ENCODE results near the gene FZD1.

DNA sequence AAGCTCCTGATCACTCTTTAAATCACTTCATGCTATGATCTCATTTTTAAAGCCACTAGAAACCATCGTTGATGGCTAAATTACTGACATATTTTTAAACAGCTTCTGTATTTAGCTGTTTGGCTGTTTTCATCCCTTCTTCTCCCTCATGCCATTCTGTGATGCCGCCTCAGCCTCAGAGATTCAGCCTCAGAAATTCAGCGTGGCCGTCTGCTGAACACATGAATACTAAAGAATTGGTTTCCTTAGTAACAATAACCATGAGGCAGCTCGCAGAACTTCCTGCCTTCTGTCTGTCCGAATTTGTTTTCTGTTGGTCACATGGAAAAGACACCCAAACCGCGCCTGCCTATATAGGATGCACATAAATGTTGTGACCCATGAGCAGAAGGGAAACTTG is 31.0 kb upstream of the FZD1 start:
- TF ChIP-seq FOSL1 (IDR thresholded peaks at IDR 0.05; ENCODE audit: low read depth) (no peak), EZH2 (IDR thresholded peaks at IDR 0.05) (no peak), POLR2A (IDR thresholded peaks at IDR 0.05; ENCODE audit: borderline replicate concordance, extremely low read depth, insufficient read depth, insufficient read length) (no peak), POLR2AphosphoS5 (IDR thresholded peaks at IDR 0.05; ENCODE audit: low read depth, low read length) (no peak), EZH2phosphoT487 (IDR thresholded peaks at IDR 0.05; ENCODE audit: borderline replicate concordance) (no peak), SIN3A (IDR thresholded peaks at IDR 0.05; ENCODE audit: low read depth) (no peak), ELF1 (IDR thresholded peaks at IDR 0.05; ENCODE audit: borderline replicate concordance, low read depth) (no peak), RAD21 (IDR thresholded peaks at IDR 0.05; ENCODE audit: low read depth) (no peak)
- TF ChIP-seq, protein P1, sequence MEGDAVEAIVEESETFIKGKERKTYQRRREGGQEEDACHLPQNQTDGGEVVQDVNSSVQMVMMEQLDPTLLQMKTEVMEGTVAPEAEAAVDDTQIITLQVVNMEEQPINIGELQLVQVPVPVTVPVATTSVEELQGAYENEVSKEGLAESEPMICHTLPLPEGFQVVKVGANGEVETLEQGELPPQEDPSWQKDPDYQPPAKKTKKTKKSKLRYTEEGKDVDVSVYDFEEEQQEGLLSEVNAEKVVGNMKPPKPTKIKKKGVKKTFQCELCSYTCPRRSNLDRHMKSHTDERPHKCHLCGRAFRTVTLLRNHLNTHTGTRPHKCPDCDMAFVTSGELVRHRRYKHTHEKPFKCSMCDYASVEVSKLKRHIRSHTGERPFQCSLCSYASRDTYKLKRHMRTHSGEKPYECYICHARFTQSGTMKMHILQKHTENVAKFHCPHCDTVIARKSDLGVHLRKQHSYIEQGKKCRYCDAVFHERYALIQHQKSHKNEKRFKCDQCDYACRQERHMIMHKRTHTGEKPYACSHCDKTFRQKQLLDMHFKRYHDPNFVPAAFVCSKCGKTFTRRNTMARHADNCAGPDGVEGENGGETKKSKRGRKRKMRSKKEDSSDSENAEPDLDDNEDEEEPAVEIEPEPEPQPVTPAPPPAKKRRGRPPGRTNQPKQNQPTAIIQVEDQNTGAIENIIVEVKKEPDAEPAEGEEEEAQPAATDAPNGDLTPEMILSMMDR (IDR thresholded peaks at IDR 0.05 in 2 of 3, conservative IDR thresholded peaks at IDR 0.05 in 1 of 3; ENCODE audit: borderline replicate concordance in 1 of 3, insufficient read depth in 1 of 3, low read depth in 2 of 3, low read length in 2 of 3): no peak
- TF ChIP-seq, protein P2, sequence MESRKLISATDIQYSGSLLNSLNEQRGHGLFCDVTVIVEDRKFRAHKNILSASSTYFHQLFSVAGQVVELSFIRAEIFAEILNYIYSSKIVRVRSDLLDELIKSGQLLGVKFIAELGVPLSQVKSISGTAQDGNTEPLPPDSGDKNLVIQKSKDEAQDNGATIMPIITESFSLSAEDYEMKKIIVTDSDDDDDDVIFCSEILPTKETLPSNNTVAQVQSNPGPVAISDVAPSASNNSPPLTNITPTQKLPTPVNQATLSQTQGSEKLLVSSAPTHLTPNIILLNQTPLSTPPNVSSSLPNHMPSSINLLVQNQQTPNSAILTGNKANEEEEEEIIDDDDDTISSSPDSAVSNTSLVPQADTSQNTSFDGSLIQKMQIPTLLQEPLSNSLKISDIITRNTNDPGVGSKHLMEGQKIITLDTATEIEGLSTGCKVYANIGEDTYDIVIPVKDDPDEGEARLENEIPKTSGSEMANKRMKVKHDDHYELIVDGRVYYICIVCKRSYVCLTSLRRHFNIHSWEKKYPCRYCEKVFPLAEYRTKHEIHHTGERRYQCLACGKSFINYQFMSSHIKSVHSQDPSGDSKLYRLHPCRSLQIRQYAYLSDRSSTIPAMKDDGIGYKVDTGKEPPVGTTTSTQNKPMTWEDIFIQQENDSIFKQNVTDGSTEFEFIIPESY (IDR thresholded peaks at IDR 0.05; ENCODE audit: extremely low read depth, insufficient replicate concordance, low read length): no peak
- TF ChIP-seq, protein P3, sequence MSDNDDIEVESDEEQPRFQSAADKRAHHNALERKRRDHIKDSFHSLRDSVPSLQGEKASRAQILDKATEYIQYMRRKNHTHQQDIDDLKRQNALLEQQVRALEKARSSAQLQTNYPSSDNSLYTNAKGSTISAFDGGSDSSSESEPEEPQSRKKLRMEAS (IDR thresholded peaks at IDR 0.05): no peak
- TF ChIP-seq, protein P4, sequence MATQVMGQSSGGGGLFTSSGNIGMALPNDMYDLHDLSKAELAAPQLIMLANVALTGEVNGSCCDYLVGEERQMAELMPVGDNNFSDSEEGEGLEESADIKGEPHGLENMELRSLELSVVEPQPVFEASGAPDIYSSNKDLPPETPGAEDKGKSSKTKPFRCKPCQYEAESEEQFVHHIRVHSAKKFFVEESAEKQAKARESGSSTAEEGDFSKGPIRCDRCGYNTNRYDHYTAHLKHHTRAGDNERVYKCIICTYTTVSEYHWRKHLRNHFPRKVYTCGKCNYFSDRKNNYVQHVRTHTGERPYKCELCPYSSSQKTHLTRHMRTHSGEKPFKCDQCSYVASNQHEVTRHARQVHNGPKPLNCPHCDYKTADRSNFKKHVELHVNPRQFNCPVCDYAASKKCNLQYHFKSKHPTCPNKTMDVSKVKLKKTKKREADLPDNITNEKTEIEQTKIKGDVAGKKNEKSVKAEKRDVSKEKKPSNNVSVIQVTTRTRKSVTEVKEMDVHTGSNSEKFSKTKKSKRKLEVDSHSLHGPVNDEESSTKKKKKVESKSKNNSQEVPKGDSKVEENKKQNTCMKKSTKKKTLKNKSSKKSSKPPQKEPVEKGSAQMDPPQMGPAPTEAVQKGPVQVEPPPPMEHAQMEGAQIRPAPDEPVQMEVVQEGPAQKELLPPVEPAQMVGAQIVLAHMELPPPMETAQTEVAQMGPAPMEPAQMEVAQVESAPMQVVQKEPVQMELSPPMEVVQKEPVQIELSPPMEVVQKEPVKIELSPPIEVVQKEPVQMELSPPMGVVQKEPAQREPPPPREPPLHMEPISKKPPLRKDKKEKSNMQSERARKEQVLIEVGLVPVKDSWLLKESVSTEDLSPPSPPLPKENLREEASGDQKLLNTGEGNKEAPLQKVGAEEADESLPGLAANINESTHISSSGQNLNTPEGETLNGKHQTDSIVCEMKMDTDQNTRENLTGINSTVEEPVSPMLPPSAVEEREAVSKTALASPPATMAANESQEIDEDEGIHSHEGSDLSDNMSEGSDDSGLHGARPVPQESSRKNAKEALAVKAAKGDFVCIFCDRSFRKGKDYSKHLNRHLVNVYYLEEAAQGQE (IDR thresholded peaks at IDR 0.05; ENCODE audit: low read depth): no peak
